ENCODE data around the gene MAPRE3.

MAPRE3 gene

DNA sequence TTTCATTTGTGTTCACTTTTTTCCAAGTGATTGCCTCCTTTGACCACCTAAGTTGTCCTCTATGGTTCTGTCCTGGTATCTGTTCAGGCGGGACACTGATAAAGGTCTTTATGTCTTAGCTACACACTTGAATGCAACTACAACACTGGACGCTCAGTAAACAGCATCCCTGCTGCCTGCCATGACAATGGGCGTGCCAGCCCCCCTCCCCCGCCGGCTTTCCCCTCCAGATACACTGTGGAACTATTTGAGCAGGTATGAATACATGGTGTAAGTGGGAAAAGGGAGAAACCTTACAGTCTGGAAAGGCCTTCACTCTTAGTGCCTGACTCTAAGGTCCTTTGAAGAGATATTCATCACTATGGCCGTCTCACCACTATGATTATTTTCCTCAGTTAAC is 86.7 kb downstream of the MAPRE3 start:
- no peak for ATAC-seq (replicated peaks)
- Mint-ChIP-seq H3K4me3 (no peak overlapping the region), H3K27me3 (no peaks in the 10 kb centered on the region), H3K36me3 (peaks cover 14 to 47% of the 10 kb centered on the region in 2 donors), H3K9me3 (no peaks in the 10 kb centered on the region), H3K4me1 (peaks cover 2% of the 10 kb centered on the region in 2 donors), H3K27ac (no peak overlapping the region)
- DNase-seq, result no peak

- Mint-ChIP-seq H3K9me3 (no peaks in the 10 kb centered on the region), H3K27ac (no peak overlapping the region), H3K36me3 (peaks cover 14 to 53% of the 10 kb centered on the region in 2 donors), H3K27me3 (no peaks in the 10 kb centered on the region), H3K4me1 (peaks cover 0 to 2% of the 10 kb centered on the region in 2 donors), H3K4me3 (no peak overlapping the region)
- ATAC-seq (replicated peaks), result no peak
- no peak for DNase-seq
Observed at GRCh38 chr2:27058210-27058609, 87.8 kb downstream of the MAPRE3 start.

- H3K9me3 Mint-ChIP-seq, result no peaks in the 10 kb centered on the region
- H3K27ac Mint-ChIP-seq, result no peak overlapping the region
- H3K4me1 Mint-ChIP-seq, result peaks cover 1 to 2% of the 10 kb centered on the region in 2 donors
- peaks cover 16 to 53% of the 10 kb centered on the region in 2 donors for H3K36me3 Mint-ChIP-seq
- H3K4me3 Mint-ChIP-seq, result no peak overlapping the region
- DNase-seq (no peak), ATAC-seq (replicated peaks) (no peak)
- no peaks in the 10 kb centered on the region for H3K27me3 Mint-ChIP-seq
Observed at GRCh38 chr2:27059141-27059820, 88.8 kb downstream of the MAPRE3 start.

GRCh38 chr2:27060323-27060722 is 89.9 kb downstream of the MAPRE3 start:
- Mint-ChIP-seq H3K36me3 (peaks cover 16 to 52% of the 10 kb centered on the region in 2 donors), H3K4me3 (no peak overlapping the region), H3K27me3 (no peaks in the 10 kb centered on the region), H3K27ac (no peak overlapping the region), H3K4me1 (peaks cover 2 to 7% of the 10 kb centered on the region in 2 donors), H3K9me3 (no peaks in the 10 kb centered on the region)
- DNase-seq (no peak), ATAC-seq (replicated peaks) (no peak)

GRCh38 chr2:27065128-27065527 is 94.7 kb downstream of the MAPRE3 start:
- H3K9me3 Mint-ChIP-seq, result no peaks in the 10 kb centered on the region
- no peak for DNase-seq
- peaks cover 22 to 40% of the 10 kb centered on the region in 2 donors for H3K4me1 Mint-ChIP-seq
- H3K36me3 Mint-ChIP-seq, result peaks cover 37 to 60% of the 10 kb centered on the region in 2 donors
- H3K27me3 Mint-ChIP-seq, result no peaks in the 10 kb centered on the region
- ATAC-seq (replicated peaks), result no peak
- H3K4me3 Mint-ChIP-seq, result no peak overlapping the region
- no peak overlapping the region for H3K27ac Mint-ChIP-seq

DNA sequence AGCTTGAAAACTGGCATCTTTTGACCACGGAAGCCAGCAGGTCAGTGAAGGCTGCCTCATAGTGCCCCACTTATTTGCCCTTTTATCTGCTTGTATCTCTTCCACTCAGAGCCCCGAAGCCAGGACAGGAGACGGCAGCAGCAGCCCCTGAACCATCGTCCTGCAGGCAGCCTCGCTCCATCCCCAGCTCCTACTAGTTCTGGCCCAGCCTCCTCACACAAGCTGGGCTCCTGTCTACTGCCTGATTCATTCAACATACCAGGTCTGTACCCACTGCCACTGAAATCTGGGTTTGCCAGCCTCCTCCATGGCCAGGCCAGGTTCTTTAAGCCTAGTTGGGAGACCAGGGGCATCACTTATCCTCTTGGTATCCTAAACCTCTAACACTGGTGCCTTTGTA is 96.9 kb downstream of the MAPRE3 start:
- ATAC-seq (replicated peaks), result no peak
- Mint-ChIP-seq H3K4me3 (no peak overlapping the region), H3K27me3 (no peaks in the 10 kb centered on the region), H3K27ac (no peak overlapping the region), H3K9me3 (no peaks in the 10 kb centered on the region), H3K36me3 (peaks cover 37 to 61% of the 10 kb centered on the region in 2 donors), H3K4me1 (peaks cover 30 to 54% of the 10 kb centered on the region in 2 donors)
- DNase-seq, result no peak

- H3K4me3 Mint-ChIP-seq, result peak overlapping the region in 1 of 2 donors; percentile 96
- H3K4me1 Mint-ChIP-seq, result peaks cover 38 to 64% of the 10 kb centered on the region in 2 donors
- peaks cover 29 to 45% of the 10 kb centered on the region in 2 donors for H3K36me3 Mint-ChIP-seq
- no peaks in the 10 kb centered on the region for H3K27me3 Mint-ChIP-seq
- H3K9me3 Mint-ChIP-seq, result no peaks in the 10 kb centered on the region
- DNase-seq (no peak), ATAC-seq (replicated peaks) (no peak)
- H3K27ac Mint-ChIP-seq, result peak overlapping the region; percentile 62
Observed at GRCh38 chr2:27069436-27069835, 99.0 kb downstream of the MAPRE3 start.

GRCh38 chr2:27069961-27070618 is 99.7 kb downstream of the MAPRE3 start:
- peaks cover 28 to 41% of the 10 kb centered on the region in 2 donors for H3K36me3 Mint-ChIP-seq
- no peaks in the 10 kb centered on the region for H3K9me3 Mint-ChIP-seq
- H3K4me1 Mint-ChIP-seq, result peaks cover 43 to 67% of the 10 kb centered on the region in 2 donors

GRCh38 chr2:27070653-27071276 is 100.3 kb downstream of the MAPRE3 start:
- ATAC-seq (replicated peaks) (peak; percentile 8 to 11), DNase-seq (no peak)
- Mint-ChIP-seq H3K9me3 (no peaks in the 10 kb centered on the region), H3K27me3 (no peaks in the 10 kb centered on the region), H3K4me3 (peak overlapping the region; percentile 94 to 96), H3K36me3 (peaks cover 24 to 36% of the 10 kb centered on the region in 2 donors), H3K27ac (peak overlapping the region; percentile 97), H3K4me1 (peaks cover 46 to 72% of the 10 kb centered on the region in 2 donors)

More at GRCh38 chr2:27069961-27070618, 99.7 kb downstream of the MAPRE3 start:
- DNase-seq, result no peak
- peak overlapping the region; percentile 94 to 96 for H3K4me3 Mint-ChIP-seq
- ATAC-seq (replicated peaks), result no peak
- peak overlapping the region; percentile 62 for H3K27ac Mint-ChIP-seq
- H3K27me3 Mint-ChIP-seq, result no peaks in the 10 kb centered on the region

DNA sequence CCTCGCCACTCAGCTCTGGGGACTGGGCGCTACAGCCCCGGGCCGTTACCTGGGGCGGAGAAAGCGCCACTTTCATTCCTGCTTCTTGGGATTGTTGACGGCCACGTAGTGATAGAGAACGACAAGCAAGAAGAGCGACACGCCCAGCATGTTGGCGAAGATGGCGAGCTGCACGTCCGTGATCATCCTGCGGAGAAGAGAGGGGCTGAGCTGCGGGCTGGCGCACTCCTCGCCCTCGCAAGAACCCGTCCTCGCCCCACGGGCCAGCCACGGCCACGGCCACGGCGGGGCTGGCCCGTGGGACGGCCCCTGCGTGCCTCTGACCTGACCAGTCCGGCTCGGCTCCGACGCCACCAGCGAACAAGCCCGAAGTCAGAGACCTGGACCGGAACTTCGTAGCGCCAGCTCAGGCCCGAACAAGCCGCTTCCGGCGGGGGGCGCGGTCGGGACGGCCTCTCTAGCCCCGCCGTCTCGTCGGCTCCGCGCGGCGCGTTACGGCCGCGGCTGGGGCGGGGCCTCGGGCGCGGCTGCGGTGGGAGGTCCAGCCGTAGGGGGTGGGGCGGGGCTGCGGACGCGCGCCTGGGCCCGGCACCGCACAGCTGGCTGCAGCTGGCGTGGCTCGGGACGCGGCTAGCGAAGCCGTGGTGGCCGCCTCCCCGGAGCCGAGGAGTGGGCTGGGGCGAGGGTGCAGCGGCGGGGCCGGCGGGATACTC is 101.0 kb downstream of the MAPRE3 start, which contains the start of gene OST4:
TSS of gene OST4 (minus strand) at position 378 of the 713 bp plus-strand sequence.
- H3K27me3 Mint-ChIP-seq, result no peaks in the 10 kb centered on the region
- H3K36me3 Mint-ChIP-seq, result peaks cover 18 to 30% of the 10 kb centered on the region in 2 donors
- peaks cover 0 to 2% of the 10 kb centered on the region in 2 donors for H3K9me3 Mint-ChIP-seq
- H3K4me3 Mint-ChIP-seq, result peak within 1 kb of the TSS; percentile 94 to 96
- peak within 1 kb of the TSS; percentile 97 for H3K27ac Mint-ChIP-seq
- ATAC-seq (replicated peaks) (peak; percentile 94 to 96), DNase-seq (peak; percentile 90)
- H3K4me1 Mint-ChIP-seq, result peaks cover 46 to 73% of the 10 kb centered on the region in 2 donors

DNA sequence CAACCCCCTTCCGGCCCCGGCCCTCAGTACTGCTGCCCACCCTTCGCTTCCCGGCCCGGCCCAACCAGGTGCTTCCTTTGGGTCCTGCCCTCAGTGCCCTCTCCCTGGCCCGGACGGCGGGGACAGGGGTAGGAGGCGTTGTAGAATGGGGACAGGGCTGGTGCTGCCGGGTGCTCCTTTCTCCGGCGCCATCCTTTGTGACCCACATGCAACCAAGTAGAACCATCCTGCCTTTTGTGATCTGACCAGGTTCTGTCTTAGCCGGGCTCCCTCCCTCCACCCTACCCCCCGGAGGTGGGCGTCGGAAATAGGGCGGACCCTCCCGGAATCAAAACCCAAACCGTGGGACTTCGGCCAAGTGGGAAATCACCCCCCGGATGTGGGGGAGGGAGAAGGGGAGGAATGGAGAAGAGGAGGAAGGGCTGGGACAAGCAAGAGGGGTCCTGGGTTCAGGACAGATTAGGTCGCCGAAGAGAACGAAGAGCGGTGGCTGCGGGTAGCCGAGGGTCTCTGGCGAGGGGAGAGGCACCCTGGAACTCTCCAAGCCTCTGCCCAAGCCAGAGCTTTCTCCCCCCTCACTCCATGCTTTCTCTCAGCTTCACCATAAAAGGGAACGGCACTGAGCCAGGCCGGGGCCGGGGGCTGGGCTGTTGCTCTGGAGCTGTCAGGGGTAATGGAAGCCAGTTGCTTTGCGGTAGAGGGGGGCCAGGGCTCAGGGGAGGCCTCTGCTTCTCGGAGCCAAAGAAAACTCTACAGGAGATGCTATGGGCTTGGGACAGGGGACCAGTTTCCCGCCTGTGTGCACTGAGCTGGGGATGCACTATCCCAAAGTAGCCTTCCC is 101.8 kb downstream of the MAPRE3 start:
- Mint-ChIP-seq H3K27ac (peak overlapping the region; percentile 88), H3K4me1 (peaks cover 50 to 75% of the 10 kb centered on the region in 2 donors), H3K9me3 (peaks cover 0 to 2% of the 10 kb centered on the region in 2 donors), H3K36me3 (peaks cover 18 to 29% of the 10 kb centered on the region in 2 donors), H3K27me3 (no peaks in the 10 kb centered on the region), H3K4me3 (peak overlapping the region; percentile 88 to 94)
- DNase-seq (no peak), ATAC-seq (replicated peaks) (no peak)

- no peak for DNase-seq
- H3K27ac Mint-ChIP-seq, result peak overlapping the region; percentile 21
- H3K36me3 Mint-ChIP-seq, result peaks cover 18 to 25% of the 10 kb centered on the region in 2 donors
- H3K4me1 Mint-ChIP-seq, result peaks cover 55 to 77% of the 10 kb centered on the region in 2 donors
- peaks cover 0 to 3% of the 10 kb centered on the region in 2 donors for H3K9me3 Mint-ChIP-seq
- peak overlapping the region; percentile 88 to 94 for H3K4me3 Mint-ChIP-seq
- H3K27me3 Mint-ChIP-seq, result peaks cover 0 to 3% of the 10 kb centered on the region in 2 donors
- ATAC-seq (replicated peaks), result no peak
Observed at GRCh38 chr2:27072920-27073319, 102.5 kb downstream of the MAPRE3 start.

DNA sequence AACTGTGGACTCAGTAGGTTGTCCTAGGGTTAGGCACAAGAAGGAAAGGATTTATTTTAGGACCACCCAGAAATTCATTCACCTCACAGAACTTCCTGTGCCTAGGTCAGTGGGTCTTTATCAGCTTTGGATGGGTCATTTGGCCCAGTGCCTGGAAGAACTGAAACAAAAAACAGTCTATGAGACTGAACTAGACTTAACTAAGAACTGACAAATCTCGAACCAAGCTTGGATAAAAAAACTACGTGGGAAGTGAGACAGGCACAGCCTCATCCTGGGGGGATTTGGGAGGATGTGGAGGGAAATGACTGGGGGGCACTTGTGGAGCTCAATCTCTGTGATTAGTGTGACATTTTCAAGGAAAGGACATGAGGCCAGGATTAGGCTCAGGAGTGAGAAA is 103.3 kb downstream of the MAPRE3 start:
- no peak for ATAC-seq (replicated peaks)
- H3K9me3 Mint-ChIP-seq, result peaks cover 0 to 3% of the 10 kb centered on the region in 2 donors
- H3K27me3 Mint-ChIP-seq, result peaks cover 4 to 11% of the 10 kb centered on the region in 2 donors
- DNase-seq, result no peak
- H3K36me3 Mint-ChIP-seq, result peaks cover 12 to 17% of the 10 kb centered on the region in 2 donors
- no peak overlapping the region for H3K4me3 Mint-ChIP-seq
- H3K4me1 Mint-ChIP-seq, result peaks cover 49 to 77% of the 10 kb centered on the region in 2 donors
- H3K27ac Mint-ChIP-seq, result peak overlapping the region; percentile 4
